HL-60 (cell line): ENCODE data around the gene ERRFI1.

Experiments
- DNase-seq, 2 experiments: peaks; one replicate each; pipeline ENCODE4 v3.0.0-alpha.2; 2010 to 2020; ENCODE audit warnings: low read depth in 1 of 2, low spot score in 1 of 2
- H3K27ac ChIP-seq: fragments of 250-450 bp; sonication (Bioruptor Pico); replicated peaks from 2 replicates; pipeline ENCODE4 v1.5.1; 2020; ENCODE audit warnings: mild to moderate bottlenecking, moderate library complexity
- H3K27me3 ChIP-seq: fragments of 250-450 bp; sonication (Bioruptor Pico); 2 replicates; pipeline ENCODE4 v1.5.1; 2021; ENCODE audit warnings: mild to moderate bottlenecking, moderate library complexity; ENCODE audit not compliant: insufficient read depth, poor library complexity, severe bottlenecking
- H3K4me3 ChIP-seq: replicated peaks from 2 replicates; pipeline ENCODE4 v1.5.1; 2011; ENCODE audit warnings: mild to moderate bottlenecking, control low read depth, low read length; ENCODE audit not compliant: insufficient read depth
- CTCF ChIP-seq: IDR thresholded peaks from one replicate; pipeline ENCODE4 v1.5.1; 2011; ENCODE audit warnings: low read length, control low read depth, inconsistent platforms; ENCODE audit not compliant: insufficient read depth
- GABPA ChIP-seq: IDR thresholded peaks from 2 replicates; pipeline ENCODE4 v1.6.1; 2012; ENCODE audit warnings: low read depth
- POLR2AphosphoS5 ChIP-seq: IDR thresholded peaks from 2 replicates; pipeline ENCODE4 v1.6.1; 2012; ENCODE audit warnings: low read depth
- REST ChIP-seq: IDR thresholded peaks from 2 replicates; pipeline ENCODE4 v1.6.1; 2012; ENCODE audit warnings: low read depth; ENCODE audit not compliant: insufficient replicate concordance
- SPI1 ChIP-seq: IDR thresholded peaks from 2 replicates; pipeline ENCODE4 v1.6.1; 2012; ENCODE audit warnings: low read depth, mild to moderate bottlenecking, borderline replicate concordance

ERRFI1 gene

GRCh38 chr1:7971024-7971423 is 55.1 kb downstream of the ERRFI1 start:
- DNase-seq = no peak
- H3K27me3 ChIP-seq = no peaks in the 10 kb centered on the region
- TF ChIP-seq REST (no peak), GABPA (no peak), SPI1 (no peak), POLR2AphosphoS5 (no peak), CTCF (no peak)
- no peak overlapping the region for H3K4me3 ChIP-seq
- no peak overlapping the region for H3K27ac ChIP-seq

GRCh38 chr1:7970246-7970645 is 55.9 kb downstream of the ERRFI1 start:
- no peak overlapping the region for H3K27ac ChIP-seq
- no peak for TF ChIP-seq CTCF
- no peak for TF ChIP-seq REST
- TF ChIP-seq SPI1 = no peak
- no peaks in the 10 kb centered on the region for H3K27me3 ChIP-seq
- no peak overlapping the region for H3K4me3 ChIP-seq
- peak in 1 of 2 experiments; percentile 68 for DNase-seq

GRCh38 chr1:7967651-7968050 is 58.5 kb downstream of the ERRFI1 start:
- Histone ChIP-seq H3K4me3 (no peak overlapping the region), H3K27ac (no peak overlapping the region), H3K27me3 (no peaks in the 10 kb centered on the region)
- TF ChIP-seq SPI1 = no peak
- TF ChIP-seq POLR2AphosphoS5 = no peak
- TF ChIP-seq CTCF = no peak
- TF ChIP-seq REST = no peak
- no peak for TF ChIP-seq GABPA
- DNase-seq = no peak
